Measurements from ENCODE around the gene EED.
"Not testable (repeated sequence)": the region's sequence is repeated elsewhere in the genome, so short reads cannot be mapped to it uniquely, and the experiment has no call there.

EED gene

GRCh38 chr11:86218125-86219084 is 26.1 kb upstream of the EED start:
- DNase-seq (ENCODE audit: low read depth in 2 of 2), result peak; percentile 39 to 54

- no peak for DNase-seq (ENCODE audit: low read depth in 2 of 2)
Observed at GRCh38 chr11:86219311-86220193, 25.0 kb upstream of the EED start.

- no peak for DNase-seq (ENCODE audit: low read depth in 2 of 2)
Observed at GRCh38 chr11:86220653-86221052, 23.9 kb upstream of the EED start.

GRCh38 chr11:86222081-86222480 is 22.5 kb upstream of the EED start:
- no peak for DNase-seq (ENCODE audit: low read depth in 2 of 2)

GRCh38 chr11:86224575-86224974 is 20.0 kb upstream of the EED start:
- DNase-seq (ENCODE audit: low read depth in 2 of 2), result not testable (repeated sequence)

- not testable (repeated sequence) for DNase-seq (ENCODE audit: low read depth in 2 of 2)
Observed at GRCh38 chr11:86225344-86225743, 19.2 kb upstream of the EED start.

- no peak for DNase-seq (ENCODE audit: low read depth in 2 of 2)
Observed at GRCh38 chr11:86228269-86229038, 16.1 kb upstream of the EED start.

GRCh38 chr11:86229039-86229330 is 15.6 kb upstream of the EED start:
- DNase-seq (ENCODE audit: low read depth in 2 of 2), result not testable (repeated sequence)

- DNase-seq (ENCODE audit: low read depth in 2 of 2), result no peak
Observed at GRCh38 chr11:86230179-86230804, 14.3 kb upstream of the EED start.

- no peak for DNase-seq (ENCODE audit: low read depth in 2 of 2)
Observed at GRCh38 chr11:86230921-86231434, 13.6 kb upstream of the EED start.

GRCh38 chr11:86232556-86232955 is 12.0 kb upstream of the EED start:
- no peak for DNase-seq (ENCODE audit: low read depth in 2 of 2)

GRCh38 chr11:86234831-86235461 is 9.6 kb upstream of the EED start:
- no peak for DNase-seq (ENCODE audit: low read depth in 2 of 2)

GRCh38 chr11:86237267-86237804 is 7.2 kb upstream of the EED start:
- DNase-seq (ENCODE audit: low read depth in 2 of 2), result no peak

GRCh38 chr11:86240164-86240563 is 4.4 kb upstream of the EED start:
- DNase-seq (ENCODE audit: low read depth in 2 of 2), result no peak

- no peak for DNase-seq (ENCODE audit: low read depth in 2 of 2)
Observed at GRCh38 chr11:86241956-86242535, 2.5 kb upstream of the EED start.

GRCh38 chr11:86243396-86243795 is 1.2 kb upstream of the EED start:
- DNase-seq (ENCODE audit: low read depth in 2 of 2), result no peak

GRCh38 chr11:86244063-86244521 is 461 bp upstream of the EED start:
- peak; percentile 81 to 85 for DNase-seq (ENCODE audit: low read depth in 2 of 2)

GRCh38 chr11:86245369-86246292 is 1.1 kb downstream of the EED start:
- DNase-seq (ENCODE audit: low read depth in 2 of 2), result peak in 1 of 2 donors; percentile 21

- no peak for DNase-seq (ENCODE audit: low read depth in 2 of 2)
Observed at GRCh38 chr11:86246293-86246675, 1.7 kb downstream of the EED start.

Measured in stimulated activated CD4-positive, alpha-beta T cell treated with anti-CD3 and anti-CD28 coated beads, Interleukin-1b, Interleukin-23, amount 100 ng/mL, for 4 hours (primary cell).